NCI-H2196 treated with DMSO at 0.1 percent for 48 hours (cell line): ENCODE measurements around the gene TPP2.

Experiments used
- DNase-seq: peaks from one replicate; lab custom pipeline; 2025; ENCODE audit not compliant: unreplicated experiment; lab: John Stamatoyannopoulos, UW

The TPP2 gene

GRCh38 chr13:102718746-102719145 lies 122.0 kb downstream of the TPP2 start:
- DNase-seq = no peak

- DNase-seq = no peak
These were observed 125.0 kb downstream of the TPP2 start for GRCh38 chr13:102721800-102722231.

GRCh38 chr13:102724923-102725322 lies 128.1 kb downstream of the TPP2 start:
- no peak for DNase-seq

- no peak for DNase-seq
These were observed 129.6 kb downstream of the TPP2 start for GRCh38 chr13:102726430-102726829.
